Astrocyte of the cerebellum (primary cell): ENCODE data around the gene INO80B.

Experiments used
- DNase-seq: peaks from one replicate; pipeline ENCODE4 v3.0.0-alpha.2; 2011; ENCODE audit warnings: low read depth
- H3K4me3 ChIP-seq: 2 replicates; pipeline ENCODE4 v1.5.1; 2011; ENCODE audit warnings: mild to moderate bottlenecking, low read depth, low read length, moderate library complexity
- in situ Hi-C: cut with HindIII; loops from 2 replicates; pipeline ENCODE4 v1.10.0; 2017; ENCODE audit warnings: low sequenced_read_pairs
- TF ChIP-seq, protein P1 (sequence below): IDR thresholded peaks from 2 replicates; pipeline ENCODE4 v1.5.1; 2012; ENCODE audit warnings: low read length, low read depth, moderate library complexity, mild to moderate bottlenecking; ENCODE audit errors: missing control alignments

Gene INO80B

DNA sequence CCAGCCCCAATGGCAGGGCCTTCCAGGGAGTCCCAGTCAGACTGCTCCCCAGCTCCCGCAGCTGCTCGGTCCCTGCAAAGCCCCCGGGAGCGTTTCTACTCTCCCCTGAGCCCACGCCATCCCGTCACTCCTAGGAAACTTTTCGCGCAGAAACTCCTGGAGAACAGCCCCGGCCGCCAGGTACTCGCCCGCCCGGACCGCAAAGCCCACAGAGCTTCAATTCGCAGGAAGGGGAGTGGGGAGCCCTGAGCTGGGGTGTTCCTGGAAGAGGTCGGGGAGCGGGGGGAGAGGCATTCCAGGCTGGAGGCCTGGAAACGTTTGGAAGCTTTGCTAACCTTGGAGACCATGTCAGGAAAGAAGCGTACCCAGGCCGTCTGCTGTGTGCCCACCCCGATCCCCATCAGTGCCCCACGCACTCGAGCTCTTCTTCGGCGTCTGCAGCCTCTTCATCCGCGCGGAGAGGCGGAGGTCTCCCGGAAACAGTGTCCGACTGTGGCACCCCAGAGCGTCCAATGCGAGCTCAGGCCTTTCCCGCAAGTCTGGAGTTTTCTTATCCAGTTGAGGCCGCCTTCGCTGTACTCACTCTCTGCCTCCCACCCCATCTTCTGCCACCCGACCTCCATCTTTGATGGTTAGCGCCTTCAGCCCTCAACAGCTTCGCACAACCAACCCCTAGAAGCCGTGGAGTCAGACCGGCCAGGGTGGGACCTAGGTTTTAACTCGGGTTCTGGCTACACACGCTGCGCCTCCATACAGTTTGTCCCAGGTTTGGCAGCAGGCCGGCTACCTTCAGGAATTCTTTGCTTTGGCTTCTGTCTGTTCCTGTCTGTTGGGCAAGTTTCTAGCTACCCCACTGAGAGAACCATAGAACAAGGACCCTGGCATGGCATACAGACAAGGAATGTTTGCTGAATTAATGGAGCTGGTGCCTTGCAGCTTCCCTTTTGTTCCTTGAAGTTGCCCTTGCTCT is 48.9 kb downstream of the INO80B start:
- peak overlapping the region; percentile 36 for H3K4me3 ChIP-seq
- TF ChIP-seq, protein P1, sequence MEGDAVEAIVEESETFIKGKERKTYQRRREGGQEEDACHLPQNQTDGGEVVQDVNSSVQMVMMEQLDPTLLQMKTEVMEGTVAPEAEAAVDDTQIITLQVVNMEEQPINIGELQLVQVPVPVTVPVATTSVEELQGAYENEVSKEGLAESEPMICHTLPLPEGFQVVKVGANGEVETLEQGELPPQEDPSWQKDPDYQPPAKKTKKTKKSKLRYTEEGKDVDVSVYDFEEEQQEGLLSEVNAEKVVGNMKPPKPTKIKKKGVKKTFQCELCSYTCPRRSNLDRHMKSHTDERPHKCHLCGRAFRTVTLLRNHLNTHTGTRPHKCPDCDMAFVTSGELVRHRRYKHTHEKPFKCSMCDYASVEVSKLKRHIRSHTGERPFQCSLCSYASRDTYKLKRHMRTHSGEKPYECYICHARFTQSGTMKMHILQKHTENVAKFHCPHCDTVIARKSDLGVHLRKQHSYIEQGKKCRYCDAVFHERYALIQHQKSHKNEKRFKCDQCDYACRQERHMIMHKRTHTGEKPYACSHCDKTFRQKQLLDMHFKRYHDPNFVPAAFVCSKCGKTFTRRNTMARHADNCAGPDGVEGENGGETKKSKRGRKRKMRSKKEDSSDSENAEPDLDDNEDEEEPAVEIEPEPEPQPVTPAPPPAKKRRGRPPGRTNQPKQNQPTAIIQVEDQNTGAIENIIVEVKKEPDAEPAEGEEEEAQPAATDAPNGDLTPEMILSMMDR = no peak
- no peak for DNase-seq
- in situ Hi-C loops = no loop called here

GRCh38 chr2:74504591-74504990 is 49.7 kb downstream of the INO80B start:
- TF ChIP-seq, protein P1 = no peak
- in situ Hi-C loops = no loop called here
- H3K4me3 ChIP-seq = no peak overlapping the region
- no peak for DNase-seq

- peak overlapping the region; percentile 14 for H3K4me3 ChIP-seq
- TF ChIP-seq, protein P1 = no peak
- in situ Hi-C loops = no loop called here
- DNase-seq = no peak
Measured at GRCh38 chr2:74505448-74506246, 50.8 kb downstream of the INO80B start.

DNA sequence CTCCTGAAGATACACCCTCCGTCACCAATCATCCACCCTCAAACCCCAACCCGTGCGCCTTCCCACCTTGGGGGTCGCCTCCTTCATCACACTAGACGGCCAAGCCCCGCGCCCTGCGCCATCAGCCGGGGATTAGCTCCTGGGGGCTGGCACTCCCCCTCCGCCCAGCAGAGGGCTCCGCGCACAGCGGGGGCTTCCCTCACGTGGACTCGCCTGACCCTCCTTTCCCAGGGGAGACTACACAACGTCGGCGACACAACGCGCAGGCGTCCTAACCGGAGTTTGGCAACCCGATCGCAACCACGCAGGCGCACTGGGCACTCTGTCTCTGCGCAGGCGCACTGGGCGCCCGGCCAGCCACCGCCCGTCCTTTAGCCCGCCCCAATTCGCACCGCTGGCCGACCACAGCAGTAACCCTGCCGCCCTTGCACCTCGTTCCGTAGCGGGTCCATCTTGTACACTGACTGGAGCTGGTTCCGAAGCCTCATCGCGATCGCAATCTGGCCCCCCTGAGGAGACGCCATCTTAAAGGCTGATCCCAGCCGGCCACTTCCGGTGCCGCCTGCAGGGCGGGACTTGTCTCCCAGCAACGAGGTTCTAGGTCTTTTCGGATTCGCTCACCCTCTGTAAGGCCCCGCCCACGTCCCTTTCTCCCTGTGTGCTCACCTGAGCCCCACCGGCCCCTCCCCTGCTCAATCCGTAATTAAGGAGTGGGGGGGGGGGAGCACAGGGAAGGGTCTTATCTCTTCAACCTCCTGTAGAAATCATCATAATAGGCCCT is 52.4 kb downstream of the INO80B start, which contains the start of gene PCGF1:
Gene PCGF1 (minus strand): TSS at position 551 of the 781 bp plus-strand sequence. CDS start 27 bp downstream, at position 524.
- DNase-seq = peak; percentile 93
- in situ Hi-C loops = no loop called here
- H3K4me3 ChIP-seq = peak within 1 kb of the TSS; percentile 89
- TF ChIP-seq, protein P1 = peak; percentile 27
